GM19324 (cell line): ENCODE results near the gene C10orf67.

Source experiments
- ATAC-seq: cut with Tn5 transposase; IDR thresholded peaks from one replicate; pipeline ENCODE4 v1.9.1; 2021; ENCODE audit warnings: mild to moderate bottlenecking, moderate library complexity; ENCODE audit not compliant: unreplicated experiment, low FRiP score

The C10orf67 gene

DNA sequence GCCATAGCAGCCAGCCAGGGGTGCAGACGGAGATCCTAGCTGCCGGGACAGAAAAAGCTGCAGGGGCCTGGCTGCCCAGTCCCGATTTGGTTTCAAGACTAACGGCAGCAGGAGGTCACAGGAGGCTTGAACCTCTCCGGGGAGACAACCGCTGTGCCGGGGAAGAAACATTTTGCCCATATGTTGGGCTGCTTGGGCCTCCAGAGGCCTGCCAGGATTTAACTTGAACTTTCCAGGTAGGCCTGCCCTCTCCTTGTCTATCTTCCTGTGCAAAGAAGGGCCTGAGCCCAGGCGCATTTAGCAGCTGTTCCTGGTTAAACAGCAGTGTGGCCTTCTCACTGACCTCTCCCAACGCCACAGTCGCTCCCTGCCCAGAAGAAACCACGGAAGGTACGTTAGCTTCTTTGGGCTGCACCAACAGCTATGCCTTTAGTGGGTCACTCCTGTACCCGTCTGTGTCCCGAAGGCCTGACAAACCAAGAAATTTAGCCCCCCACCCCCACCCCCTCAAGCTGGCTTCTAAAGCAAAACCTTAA, 169.6 kb downstream of the C10orf67 start:
- no peak for ATAC-seq

DNA sequence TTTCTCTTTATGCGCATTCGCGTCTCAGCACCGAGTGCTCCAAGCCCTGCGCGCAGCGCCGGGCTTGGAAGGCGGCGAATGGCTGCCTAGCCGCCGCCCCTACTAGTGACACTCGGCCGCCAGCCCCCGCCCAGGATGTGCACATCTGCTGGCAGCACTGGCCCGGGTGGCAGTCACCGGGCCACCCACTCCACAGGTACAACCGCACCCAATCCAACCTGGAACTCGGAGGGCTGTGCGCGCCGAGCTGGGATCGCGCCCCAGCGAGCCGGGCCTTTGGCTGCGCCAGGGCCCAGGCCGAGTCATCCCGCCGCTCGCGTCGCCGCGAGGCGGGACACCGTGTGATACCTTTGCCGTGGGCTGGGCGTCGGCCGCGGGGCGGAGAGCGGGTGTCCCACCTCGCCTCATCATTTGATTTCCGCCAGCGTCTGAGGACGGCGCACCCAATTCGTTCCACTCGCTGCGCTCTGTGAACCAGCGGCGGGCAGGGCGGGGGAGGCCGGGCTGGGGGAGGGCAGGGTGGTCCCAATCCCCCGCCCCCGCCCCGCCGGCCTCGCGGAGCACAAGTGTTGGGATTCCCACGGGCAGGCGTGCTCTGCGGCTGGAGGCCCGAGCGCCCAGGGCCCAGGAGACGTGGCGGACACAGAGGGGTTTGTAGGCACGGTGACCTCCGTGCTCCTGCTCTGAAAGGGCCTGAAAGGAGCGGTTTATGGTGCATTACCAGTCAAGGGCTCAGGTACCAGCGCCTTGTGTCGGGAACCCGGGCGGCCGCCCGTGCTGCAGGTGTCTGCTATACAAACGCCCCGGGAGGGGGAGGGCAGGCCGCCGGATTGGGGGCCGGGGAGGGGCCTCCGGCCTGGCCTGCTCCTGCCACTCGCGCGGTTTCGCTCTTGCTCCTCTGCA, 170.3 kb downstream of the C10orf67 start:
- ATAC-seq: no peak

DNA sequence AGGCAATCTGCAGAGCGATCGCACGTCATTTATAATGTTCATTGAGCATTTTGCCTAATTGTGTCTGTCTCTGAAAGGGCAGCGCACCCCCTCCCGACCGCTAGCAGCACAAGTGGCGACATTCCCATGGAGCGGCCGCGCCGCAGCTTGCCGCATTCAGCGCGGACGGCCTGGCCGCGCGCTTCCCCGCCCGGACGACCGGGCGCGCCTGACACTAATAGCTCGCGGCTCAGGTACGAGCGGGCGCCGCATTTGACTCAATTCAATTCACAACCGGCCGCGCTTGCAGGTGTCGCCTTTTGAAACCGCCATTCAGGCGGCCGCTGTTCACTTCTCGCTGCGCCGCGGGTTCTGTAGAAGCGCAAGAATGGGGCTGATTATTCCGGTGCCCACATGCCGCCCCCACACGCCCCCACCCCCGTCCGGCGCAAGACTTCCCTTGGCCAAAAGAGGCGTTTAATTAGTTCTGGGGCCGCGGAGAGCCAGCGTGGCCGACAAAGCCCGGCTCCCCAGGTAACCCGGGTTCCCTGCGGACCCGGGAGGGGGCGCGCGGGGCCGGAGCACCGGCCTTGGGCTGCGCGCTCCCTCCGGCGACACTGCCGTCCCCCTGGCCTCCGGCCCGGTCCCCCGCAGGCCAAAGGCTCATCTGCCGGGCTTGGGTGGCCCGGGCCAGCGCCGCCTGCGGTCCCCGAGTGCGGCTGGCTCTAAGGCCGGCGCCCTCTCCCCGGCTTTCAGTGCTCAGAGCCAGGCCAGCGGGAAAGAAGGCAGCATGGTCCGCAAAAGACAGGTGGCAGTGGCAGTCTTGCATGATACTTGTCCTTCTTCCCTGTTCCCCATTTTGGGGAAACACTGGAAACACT, 171.2 kb downstream of the C10orf67 start:
- ATAC-seq: no peak

DNA sequence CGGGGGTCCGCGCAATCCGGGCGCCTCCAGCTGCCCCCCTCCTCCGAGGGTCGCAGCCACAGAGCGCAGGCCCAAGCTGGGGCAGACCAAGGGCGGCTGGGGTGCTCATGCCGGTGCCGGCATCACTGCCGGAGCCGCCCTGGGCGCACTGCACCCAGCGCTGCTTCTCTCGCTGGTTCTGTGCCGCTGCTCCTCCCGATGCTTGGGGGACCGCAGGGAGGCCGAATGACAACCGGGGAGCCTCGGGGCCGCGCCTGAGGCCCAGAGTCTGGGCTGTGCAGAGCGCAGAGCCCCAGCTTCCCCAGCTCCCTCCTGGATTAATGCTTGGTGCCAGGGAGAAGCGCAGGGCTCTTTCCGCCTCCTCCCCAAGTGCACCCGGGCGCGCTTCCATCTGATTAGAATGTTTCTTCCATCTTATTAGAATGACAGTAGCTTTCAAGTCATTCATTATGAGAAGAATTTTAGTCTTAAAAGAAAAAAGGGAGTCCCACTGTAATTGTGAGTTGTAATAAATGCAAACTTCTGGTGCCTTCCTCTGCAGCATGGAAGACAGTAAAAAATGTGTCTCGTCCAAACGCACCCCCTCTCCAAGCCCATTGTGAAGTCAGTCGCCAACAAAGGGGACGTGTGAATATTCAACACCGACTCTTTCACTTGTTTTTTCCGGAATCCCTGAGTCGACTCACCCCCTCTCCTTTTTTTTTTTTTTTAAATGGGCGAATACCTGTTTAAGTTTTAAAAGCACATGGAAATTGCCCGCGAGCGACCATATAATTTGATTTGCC, 172.0 kb downstream of the C10orf67 start:
- ATAC-seq: no peak

DNA sequence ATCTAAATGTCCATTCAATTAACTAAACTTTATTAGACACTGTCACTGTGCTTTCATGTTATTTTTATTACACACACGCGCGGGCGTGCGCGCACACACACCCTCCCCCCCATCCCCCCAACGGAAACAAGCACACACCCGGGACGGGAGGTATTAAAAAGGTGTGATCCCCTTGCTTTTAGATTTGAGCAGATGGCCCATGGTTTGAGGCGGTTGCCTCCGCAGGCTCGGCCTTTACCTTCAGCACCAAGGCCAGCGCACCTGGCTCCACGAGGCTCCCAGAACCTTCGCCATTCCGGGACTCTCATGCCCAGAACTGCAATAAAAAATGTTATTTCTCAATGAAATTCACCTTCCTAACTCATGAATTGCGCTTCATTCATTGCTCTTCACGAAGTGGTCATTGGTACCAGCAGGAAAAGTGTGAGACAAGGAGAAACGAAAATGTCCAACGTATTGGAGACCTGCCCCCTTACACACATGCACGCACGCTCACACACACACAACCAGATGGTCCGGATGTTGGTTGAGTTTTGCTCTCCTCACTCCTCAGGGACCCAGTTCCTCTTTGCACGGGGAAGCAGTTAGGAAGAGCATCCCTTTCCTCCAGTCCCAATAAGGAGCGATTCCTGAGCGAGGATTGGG, 173.2 kb downstream of the C10orf67 start:
- ATAC-seq: no peak

DNA sequence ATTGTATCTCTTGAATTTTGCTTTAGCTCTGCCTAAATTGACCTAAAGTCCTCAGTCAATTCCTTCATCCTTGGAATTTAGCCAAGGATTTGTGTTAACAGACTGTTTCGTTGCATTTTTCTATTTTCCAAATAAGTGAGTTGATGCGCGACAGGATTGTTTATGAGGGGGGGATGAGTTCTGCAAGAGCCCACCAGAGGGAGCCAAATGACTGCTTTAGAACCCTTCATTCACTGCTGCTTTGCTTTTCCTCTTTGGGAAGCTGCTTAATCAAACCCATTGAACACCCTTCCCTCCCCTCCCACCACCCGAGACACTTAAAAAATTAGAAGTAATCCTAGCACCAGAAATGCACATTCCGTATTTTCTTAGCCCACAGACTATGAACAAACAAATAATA, 186.2 kb downstream of the C10orf67 start:
- no peak for ATAC-seq

DNA sequence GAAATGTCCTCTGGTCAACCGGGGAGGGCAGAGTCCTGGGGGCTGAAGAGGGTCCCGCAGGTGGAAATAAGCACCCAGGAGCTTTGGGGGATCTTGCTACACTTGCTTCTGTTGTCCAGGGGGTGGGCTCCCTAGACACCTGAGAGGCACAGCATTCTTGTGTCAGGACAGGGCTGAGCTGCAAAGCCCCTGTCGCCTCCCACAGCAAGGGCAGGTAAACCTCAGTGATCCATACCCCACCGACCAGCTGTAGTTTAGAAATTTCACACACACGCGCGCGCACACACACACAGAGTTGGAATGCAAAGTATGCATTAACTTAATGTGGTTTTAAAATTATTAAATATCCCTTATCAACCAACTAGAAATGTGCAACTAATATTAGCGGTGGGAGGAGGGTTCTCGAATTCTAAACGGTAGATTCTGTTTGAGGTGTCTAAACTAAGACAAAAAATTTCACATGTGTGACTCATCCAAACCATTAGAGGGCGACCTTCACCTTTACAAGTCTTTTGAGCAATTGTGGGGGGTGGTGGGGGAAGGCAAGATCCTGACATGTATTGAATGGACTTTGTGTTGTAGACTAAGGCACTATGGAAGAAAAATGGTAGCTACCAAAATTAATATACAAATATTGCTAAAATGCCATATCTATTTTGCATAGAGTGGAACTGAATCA, 186.8 kb downstream of the C10orf67 start:
- ATAC-seq: no peak

DNA sequence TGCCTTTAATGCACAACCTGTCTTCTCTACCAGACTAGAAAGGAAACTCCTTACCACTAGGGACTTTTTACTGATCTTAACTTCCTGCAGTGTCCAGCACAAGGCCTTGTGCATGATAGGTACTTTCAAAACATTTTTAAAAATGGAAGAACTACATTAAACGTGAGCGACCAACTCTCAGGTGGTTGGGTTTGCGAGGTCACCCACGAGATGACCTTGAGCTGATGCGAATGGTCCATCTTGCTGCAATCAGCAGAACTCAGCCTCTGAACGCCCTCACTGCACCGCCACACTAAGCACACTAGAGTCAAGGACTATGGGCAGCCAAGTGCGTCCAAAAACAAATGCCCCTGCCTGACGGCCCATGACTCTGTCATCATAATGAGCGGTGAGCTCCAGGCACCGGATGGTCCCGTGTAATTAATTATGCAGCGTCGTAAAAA, 187.3 kb downstream of the C10orf67 start:
- ATAC-seq: no peak

DNA sequence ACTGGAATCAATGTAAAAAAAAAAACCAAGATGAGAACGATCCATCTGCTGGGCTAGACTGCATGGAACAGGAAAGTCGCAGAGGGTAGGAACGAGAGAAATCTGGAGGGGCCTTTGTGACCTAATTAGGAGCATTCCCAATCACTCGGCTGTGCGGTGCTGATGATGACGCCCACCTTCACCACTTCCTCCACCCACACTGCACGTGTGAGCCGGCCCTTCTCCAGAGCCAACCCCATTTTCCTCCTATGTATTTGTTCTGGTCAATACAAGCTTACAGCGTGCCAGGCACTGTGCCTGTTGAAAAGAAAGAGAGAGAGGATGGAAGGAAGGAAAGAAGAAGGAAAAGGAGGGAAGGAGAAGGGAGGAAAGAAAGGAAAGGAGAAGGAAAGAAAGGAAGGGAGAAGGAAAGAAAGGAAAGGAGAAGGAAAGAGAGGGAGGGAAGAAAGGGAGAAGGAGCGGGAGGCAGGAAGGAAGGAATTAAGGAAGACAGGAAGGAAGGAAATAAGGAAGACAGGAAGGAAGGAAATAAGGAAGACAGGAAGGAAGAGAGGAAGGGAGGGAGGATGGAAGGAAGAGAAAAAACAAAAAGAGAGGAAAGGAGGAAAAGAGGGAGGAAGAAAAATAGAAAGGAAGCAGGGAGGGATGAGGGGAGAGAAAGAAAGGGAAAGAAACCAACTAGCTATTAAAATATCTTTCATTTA, 188.0 kb downstream of the C10orf67 start:
- no peak for ATAC-seq

DNA sequence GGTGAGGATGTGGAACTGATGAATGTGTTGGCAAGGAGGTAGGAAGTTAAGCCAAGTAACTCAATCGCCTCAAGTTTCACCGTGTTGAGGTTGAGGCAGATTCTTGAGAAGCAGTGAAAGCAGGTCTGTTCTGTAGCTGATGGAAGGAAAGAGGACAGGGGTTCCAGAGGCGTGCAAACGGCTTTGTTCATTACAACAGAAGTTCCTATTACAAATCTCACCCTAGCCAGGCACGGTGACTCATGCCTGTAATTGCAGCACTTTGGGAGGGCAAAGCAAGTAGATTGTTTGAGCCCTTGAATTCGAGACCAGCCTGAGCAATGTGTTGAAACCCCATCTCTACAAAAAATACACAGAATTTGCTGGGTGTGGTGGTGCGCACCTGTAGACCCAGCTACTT, 189.4 kb downstream of the C10orf67 start:
- ATAC-seq: no peak
